ENCODE data around the gene CTRL. TPM values are rescaled to one million over a fixed set of nuclear protein-coding genes. Genes with fewer than 3 reads are reported as not detected.

The CTRL gene
- total RNA-seq, 2 donors from 2014 or later = 0.59 TPM; not detected in 1

GRCh38 chr16:67967958-67968399 lies 36.3 kb upstream of the CTRL start:
- Histone ChIP-seq H3K27me3 (no peaks in the 10 kb centered on the region), H3K4me3 (peak overlapping the region; percentile 88 to 99), H3K9me3 (no peaks in the 10 kb centered on the region), H3K36me3 (peaks cover 16% of the 10 kb centered on the region), H3K27ac (peak overlapping the region; percentile 96 to 99), H3K4me1 (peaks cover 0 to 55% of the 10 kb centered on the region in 2 donors)
- DNase-seq (ENCODE audit: low spot score) = no peak
- TF ChIP-seq, protein P1, sequence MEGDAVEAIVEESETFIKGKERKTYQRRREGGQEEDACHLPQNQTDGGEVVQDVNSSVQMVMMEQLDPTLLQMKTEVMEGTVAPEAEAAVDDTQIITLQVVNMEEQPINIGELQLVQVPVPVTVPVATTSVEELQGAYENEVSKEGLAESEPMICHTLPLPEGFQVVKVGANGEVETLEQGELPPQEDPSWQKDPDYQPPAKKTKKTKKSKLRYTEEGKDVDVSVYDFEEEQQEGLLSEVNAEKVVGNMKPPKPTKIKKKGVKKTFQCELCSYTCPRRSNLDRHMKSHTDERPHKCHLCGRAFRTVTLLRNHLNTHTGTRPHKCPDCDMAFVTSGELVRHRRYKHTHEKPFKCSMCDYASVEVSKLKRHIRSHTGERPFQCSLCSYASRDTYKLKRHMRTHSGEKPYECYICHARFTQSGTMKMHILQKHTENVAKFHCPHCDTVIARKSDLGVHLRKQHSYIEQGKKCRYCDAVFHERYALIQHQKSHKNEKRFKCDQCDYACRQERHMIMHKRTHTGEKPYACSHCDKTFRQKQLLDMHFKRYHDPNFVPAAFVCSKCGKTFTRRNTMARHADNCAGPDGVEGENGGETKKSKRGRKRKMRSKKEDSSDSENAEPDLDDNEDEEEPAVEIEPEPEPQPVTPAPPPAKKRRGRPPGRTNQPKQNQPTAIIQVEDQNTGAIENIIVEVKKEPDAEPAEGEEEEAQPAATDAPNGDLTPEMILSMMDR (IDR thresholded peaks at IDR 0.05) = no peak

- Histone ChIP-seq H3K4me1 (peaks cover 0 to 61% of the 10 kb centered on the region in 2 donors), H3K4me3 (peak overlapping the region; percentile 88 to 99), H3K27ac (peak overlapping the region; percentile 96 to 99), H3K36me3 (peaks cover 22% of the 10 kb centered on the region), H3K27me3 (no peaks in the 10 kb centered on the region), H3K9me3 (no peaks in the 10 kb centered on the region)
- no peak for DNase-seq (ENCODE audit: low spot score)
- TF ChIP-seq, protein P1 (IDR thresholded peaks at IDR 0.05) = no peak
Observed at GRCh38 chr16:67967183-67967957, 35.7 kb upstream of the CTRL start.

DNA sequence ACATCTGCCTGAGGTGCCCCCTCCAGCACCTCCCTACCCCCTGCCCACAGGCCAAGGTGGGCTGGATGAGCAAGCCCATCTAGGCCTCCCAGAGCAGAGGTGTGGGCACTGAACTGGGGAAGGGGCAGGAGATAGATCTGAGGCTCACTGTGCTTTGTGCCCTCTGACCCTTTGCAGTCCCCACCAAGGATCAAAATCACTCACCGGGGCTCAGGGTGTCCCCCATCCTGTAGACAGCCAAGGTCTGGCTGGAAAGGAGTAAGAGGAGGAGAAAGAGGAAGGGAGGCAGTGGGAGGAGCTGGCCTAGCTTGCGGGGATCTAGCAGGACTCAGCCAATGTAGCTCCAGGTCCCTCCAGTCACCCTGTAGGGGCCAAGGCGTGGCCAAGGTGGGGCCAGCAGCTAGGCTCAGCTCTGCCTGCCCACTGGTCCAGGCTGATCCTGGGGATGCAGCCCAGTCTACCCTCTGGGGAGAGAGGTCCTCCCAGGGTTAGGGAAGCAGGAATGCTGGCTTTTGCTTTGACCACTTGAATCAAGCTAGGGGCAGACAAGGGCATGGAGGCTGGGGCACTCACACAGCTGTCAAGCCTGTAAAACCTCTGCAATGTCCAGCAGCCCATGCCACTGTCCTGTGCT lies 35.0 kb upstream of the CTRL start:
- Histone ChIP-seq H3K27ac (peak overlapping the region; percentile 96 to 99), H3K9me3 (no peaks in the 10 kb centered on the region), H3K27me3 (no peaks in the 10 kb centered on the region), H3K4me3 (peak overlapping the region; percentile 88 to 99), H3K36me3 (peaks cover 29% of the 10 kb centered on the region), H3K4me1 (peaks cover 0 to 68% of the 10 kb centered on the region in 2 donors)
- no peak for DNase-seq (ENCODE audit: low spot score)
- TF ChIP-seq, protein P1 (IDR thresholded peaks at IDR 0.05) = no peak

- TF ChIP-seq, protein P1 (IDR thresholded peaks at IDR 0.05) = no peak
- H3K4me1 ChIP-seq = peaks cover 0 to 76% of the 10 kb centered on the region in 2 donors
- H3K27me3 ChIP-seq = no peaks in the 10 kb centered on the region
- DNase-seq (ENCODE audit: low spot score) = no peak
- no peaks in the 10 kb centered on the region for H3K9me3 ChIP-seq
- peak overlapping the region; percentile 96 to 99 for H3K27ac ChIP-seq
- H3K4me3 ChIP-seq = peak overlapping the region; percentile 88 to 99
- H3K36me3 ChIP-seq = peaks cover 36% of the 10 kb centered on the region
Observed at GRCh38 chr16:67965668-67966548, 34.2 kb upstream of the CTRL start.

DNA sequence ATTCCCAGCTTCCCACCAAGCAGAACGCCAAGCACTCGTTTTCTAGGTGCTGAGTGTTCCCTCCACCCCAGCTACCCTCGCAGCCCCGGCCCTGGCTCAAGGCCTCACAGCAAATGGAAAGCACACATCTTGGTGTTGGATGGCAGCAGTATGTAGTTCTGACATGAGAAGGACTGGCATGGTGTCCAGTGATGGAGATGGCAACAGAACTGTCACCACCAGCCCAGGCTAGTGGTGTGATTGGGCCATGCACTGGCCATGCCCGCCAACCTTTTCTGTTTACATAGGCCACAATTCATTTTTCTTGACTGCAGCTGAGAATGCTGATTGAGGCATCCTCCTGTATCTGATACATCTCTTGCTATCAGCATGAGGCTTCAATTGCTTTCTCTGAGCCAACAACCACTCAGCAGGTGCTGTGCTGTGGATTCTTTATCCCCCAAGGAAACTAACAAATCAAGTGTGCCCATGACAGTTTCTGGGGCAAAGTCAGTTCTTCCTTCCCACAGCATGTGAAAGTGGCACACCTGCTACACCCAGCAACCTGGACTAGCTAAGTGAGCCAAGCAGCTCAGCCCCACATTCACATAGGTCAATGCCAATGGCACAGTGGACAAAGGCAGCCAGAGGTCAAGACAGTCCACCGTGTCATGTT lies 32.9 kb upstream of the CTRL start:
- DNase-seq (ENCODE audit: low spot score) = no peak
- Histone ChIP-seq H3K4me1 (peaks cover 0 to 89% of the 10 kb centered on the region in 2 donors), H3K27me3 (no peaks in the 10 kb centered on the region), H3K4me3 (no peak overlapping the region), H3K9me3 (no peaks in the 10 kb centered on the region), H3K36me3 (peaks cover 48% of the 10 kb centered on the region), H3K27ac (peak overlapping the region; percentile 96 to 99)
- TF ChIP-seq, protein P1 (IDR thresholded peaks at IDR 0.05) = no peak

Measured in right atrium auricular region (tissue), 2 donors.